ENCODE data around the gene AHCTF1.
"Not testable (repeated sequence)": the region's sequence is repeated elsewhere in the genome, so short reads cannot be mapped to it uniquely, and the experiment has no call there.

- not testable (repeated sequence) for TF ChIP-seq TCF7 (CRISPR knock-in tag; IDR thresholded peaks at IDR 0.05; ENCODE audit: low read depth); E2F1 (CRISPR knock-in tag; IDR thresholded peaks at IDR 0.05); CTCF (IDR thresholded peaks at IDR 0.05); USF2 (CRISPR knock-in tag; IDR thresholded peaks at IDR 0.05); ATF3 (CRISPR knock-in tag; conservative IDR thresholded peaks at IDR 0.05); FOXP4 (CRISPR knock-in tag; IDR thresholded peaks at IDR 0.05); RELA (CRISPR knock-in tag; IDR thresholded peaks at IDR 0.05; ENCODE audit: borderline replicate concordance); OVOL2 (CRISPR knock-in tag; IDR thresholded peaks at IDR 0.05; ENCODE audit: borderline replicate concordance); KAT7 (CRISPR knock-in tag; IDR thresholded peaks at IDR 0.05; ENCODE audit: borderline replicate concordance); SP1 (CRISPR knock-in tag; conservative IDR thresholded peaks at IDR 0.05); ATF1 (CRISPR knock-in tag; IDR thresholded peaks at IDR 0.05); TEAD4 (CRISPR knock-in tag; IDR thresholded peaks at IDR 0.05); E2F5 (CRISPR knock-in tag; IDR thresholded peaks at IDR 0.05)
Observed at GRCh38 chr1:246863791-246864190, 68.0 kb downstream of the AHCTF1 start.

Data from WTC11 (cell line).